GM10248 (cell line): Measurements from ENCODE around the gene URB2.
A peak's percentile ranks its signal among the peaks of the same experiment; 100 is the strongest.

Experiments used
- CTCF ChIA-PET: fragments of 300-600 bp; sonication (Branson Sonifier 250); formaldehyde crosslinking; extraction: SDS; loops from one replicate; lab custom pipeline; 2021; ENCODE audit warnings: antibody characterized with exemption; lab: Yijun Ruan, JAX
- POLR2A ChIA-PET: fragments of 350-650 bp; sonication (Branson Sonifier 250); formaldehyde crosslinking; extraction: SDS; loops from one replicate; lab custom pipeline; 2020; ENCODE audit warnings: antibody characterized with exemption; lab: Yijun Ruan, JAX
- DNase-seq: peaks from one replicate; pipeline ENCODE4 v3.0.0; 2012; ENCODE audit errors: extremely low spot score
- CTCF ChIP-seq: IDR thresholded peaks from 2 replicates; pipeline ENCODE4 v1.5.1; 2012; ENCODE audit warnings: mild to moderate bottlenecking, low read depth; ENCODE audit errors: extremely low read depth, missing control alignments, control extremely low read depth

URB2 gene

GRCh38 chr1:229625071-229625914, 754 bp upstream of the URB2 start:
- CTCF ChIA-PET, result interaction anchor here (1.2 to 2.9 kb wide), 7 partner anchors 9 to 67 kb away, joined by 3 to 20 read pairs (median 7); partner anchors contain the start of gene ABCB10
- TF ChIP-seq CTCF, result no peak
- POLR2A ChIA-PET, result no interaction called here
- peak; percentile 86 for DNase-seq

- no peak for TF ChIP-seq CTCF
- ChIA-PET CTCF (interaction anchor here (3.2 kb wide), 1 partner anchor 10 kb away, joined by 13 read pairs; no protein-coding TSS in a partner anchor), POLR2A (interaction anchor here (0.6 kb wide), 1 partner anchor 140 kb away, joined by 5 read pairs; no protein-coding TSS in a partner anchor)
- no peak for DNase-seq
Measured at GRCh38 chr1:229627003-229627402, 956 bp downstream of the URB2 start.

- CTCF ChIA-PET, result interaction anchor here (3.2 kb wide), 1 partner anchor 8 kb away, joined by 13 read pairs; no protein-coding TSS in a partner anchor
- no peak for TF ChIP-seq CTCF
- POLR2A ChIA-PET, result no interaction called here
- no peak for DNase-seq
Measured at GRCh38 chr1:229629261-229629660, 3.2 kb downstream of the URB2 start.

- CTCF ChIA-PET, result interaction anchor here (0.7 to 1.5 kb wide), 2 partner anchors 20 to 72 kb away, joined by 3 read pairs; partner anchors contain the start of gene ABCB10
- TF ChIP-seq CTCF, result no peak
- POLR2A ChIA-PET, result interaction anchor here (0.7 kb wide), 1 partner anchor 1465 kb away, joined by 8 read pairs; no protein-coding TSS in a partner anchor
- no peak for DNase-seq
Measured at GRCh38 chr1:229631148-229631547, 5.1 kb downstream of the URB2 start.

- POLR2A ChIA-PET, result no interaction called here
- DNase-seq, result no peak
- CTCF ChIA-PET, result interaction anchor here (1.3 to 1.5 kb wide), 2 partner anchors 29 to 73 kb away, joined by 3 read pairs; partner anchors contain the start of gene ABCB10
- no peak for TF ChIP-seq CTCF
Measured at GRCh38 chr1:229631966-229632365, 5.9 kb downstream of the URB2 start.

GRCh38 chr1:229636042-229636441, 10.0 kb downstream of the URB2 start:
- CTCF ChIA-PET, result interaction anchor here (2.5 to 3.3 kb wide), 2 partner anchors 9 to 26 kb away, joined by 10 to 13 read pairs; partner anchors contain the start of gene URB2
- POLR2A ChIA-PET, result no interaction called here
- DNase-seq, result no peak
- no peak for TF ChIP-seq CTCF
